PC-3 (cell line): ENCODE results near the gene TOX3.

Source experiments
- EZH2 ChIP-seq: fragments of 300-600 bp; sonication (generic); IDR thresholded peaks from one replicate; pipeline ENCODE4 v1.6.1; 2017; ENCODE audit warnings: antibody characterized with exemption, mild to moderate bottlenecking, low read length; ENCODE audit not compliant: unreplicated experiment
- EZH2phosphoT487 ChIP-seq: fragments of 300-600 bp; sonication (generic); IDR thresholded peaks from 2 replicates; pipeline ENCODE4 v1.6.1; 2018; ENCODE audit warnings: mild to moderate bottlenecking, antibody characterized with exemption, low read length, borderline replicate concordance
- TF ChIP-seq, protein P1 (sequence below): fragments of 300-600 bp; sonication (generic); conservative IDR thresholded peaks from 2 replicates; pipeline ENCODE4 v1.5.1; 2017; ENCODE audit warnings: antibody characterized with exemption, low read depth, mild to moderate bottlenecking, low read length

DNA sequence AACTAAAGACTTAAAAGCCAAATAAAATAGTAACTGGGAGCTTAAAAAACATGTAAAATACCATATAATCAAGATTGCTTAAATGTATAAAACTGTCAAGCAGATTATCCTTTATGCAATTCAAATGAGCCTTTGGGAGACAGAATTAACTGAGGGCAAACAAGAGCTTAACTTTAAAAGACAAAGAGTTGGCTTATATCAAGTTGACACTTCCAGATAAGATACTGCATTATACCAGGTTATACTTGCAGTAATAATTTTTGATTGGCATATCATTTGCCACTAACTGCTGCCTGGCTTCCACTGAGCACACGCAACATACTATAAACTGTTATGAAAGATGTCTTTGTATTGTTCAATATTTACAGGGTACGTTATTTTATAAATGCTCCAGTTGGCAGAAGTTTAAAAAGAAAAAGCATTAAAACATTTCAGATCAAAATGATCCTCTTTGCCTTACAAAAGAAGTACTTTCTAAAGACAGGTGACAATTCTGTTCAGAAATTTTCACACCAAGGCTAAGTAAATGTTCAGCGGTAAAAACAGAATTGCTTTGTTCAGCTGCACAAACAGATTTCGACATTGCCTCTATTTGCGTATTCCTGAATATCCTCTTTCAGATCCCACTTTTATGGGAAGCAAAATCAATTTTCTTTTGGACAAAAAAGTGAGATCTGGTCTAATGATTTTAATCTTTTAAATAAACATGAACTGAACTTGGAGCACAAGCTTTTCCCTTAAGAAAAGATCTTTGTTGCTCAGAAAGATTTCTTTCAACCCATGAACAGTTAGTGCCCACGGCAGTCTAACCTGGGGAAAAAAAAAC, 50.7 kb downstream of the TOX3 start:
- TF ChIP-seq, protein P1, sequence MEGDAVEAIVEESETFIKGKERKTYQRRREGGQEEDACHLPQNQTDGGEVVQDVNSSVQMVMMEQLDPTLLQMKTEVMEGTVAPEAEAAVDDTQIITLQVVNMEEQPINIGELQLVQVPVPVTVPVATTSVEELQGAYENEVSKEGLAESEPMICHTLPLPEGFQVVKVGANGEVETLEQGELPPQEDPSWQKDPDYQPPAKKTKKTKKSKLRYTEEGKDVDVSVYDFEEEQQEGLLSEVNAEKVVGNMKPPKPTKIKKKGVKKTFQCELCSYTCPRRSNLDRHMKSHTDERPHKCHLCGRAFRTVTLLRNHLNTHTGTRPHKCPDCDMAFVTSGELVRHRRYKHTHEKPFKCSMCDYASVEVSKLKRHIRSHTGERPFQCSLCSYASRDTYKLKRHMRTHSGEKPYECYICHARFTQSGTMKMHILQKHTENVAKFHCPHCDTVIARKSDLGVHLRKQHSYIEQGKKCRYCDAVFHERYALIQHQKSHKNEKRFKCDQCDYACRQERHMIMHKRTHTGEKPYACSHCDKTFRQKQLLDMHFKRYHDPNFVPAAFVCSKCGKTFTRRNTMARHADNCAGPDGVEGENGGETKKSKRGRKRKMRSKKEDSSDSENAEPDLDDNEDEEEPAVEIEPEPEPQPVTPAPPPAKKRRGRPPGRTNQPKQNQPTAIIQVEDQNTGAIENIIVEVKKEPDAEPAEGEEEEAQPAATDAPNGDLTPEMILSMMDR: no peak
- TF ChIP-seq EZH2 (no peak), EZH2phosphoT487 (no peak)
